Ovary (tissue), 9 donors: ENCODE data around the gene PLXNA3. TPM values are rescaled to one million over a fixed set of nuclear protein-coding genes. Genes with fewer than 3 reads are reported as not detected.

Source experiments
- DNase-seq, 5 donors: peaks; one replicate each; pipeline ENCODE4 v3.0.0-alpha.2; 2019 to 2020
- H3K27ac ChIP-seq, 2 donors: fragments of 200-600 bp; one replicate each; pipeline versions ENCODE4 v1.5.1 to v1.8.0; 2019 to 2022
- H3K27me3 ChIP-seq: fragments of 200-600 bp; one replicate; pipeline ENCODE4 v1.8.0; 2022
- H3K36me3 ChIP-seq: fragments of 200-600 bp; sonication (generic); one replicate; pipeline ENCODE4 v1.5.1; 2019
- H3K4me1 ChIP-seq: one replicate; pipeline ENCODE4 v1.8.1; 2013; ENCODE audit warnings: mild to moderate bottlenecking, moderate library complexity; ENCODE audit not compliant: insufficient read depth
- H3K4me3 ChIP-seq: fragments of 200-600 bp; sonication (generic); one replicate; pipeline ENCODE4 v1.5.1; 2017
- H3K9me3 ChIP-seq, 2 donors: fragments of 200-600 bp in 1 of 2; sonication (generic) in 1 of 2; one replicate each; pipeline versions ENCODE4 v1.5.1 to v1.8.1; 2013 to 2019; ENCODE audit warnings: mild to moderate bottlenecking in 1 of 2, moderate library complexity in 1 of 2
- EP300 ChIP-seq: sonication (generic); formaldehyde crosslinking; IDR thresholded peaks from one replicate; pipeline ENCODE4 v1.6.1; 2017; ENCODE audit warnings: antibody characterized with exemption
- POLR2A ChIP-seq: fragments of 450-650 bp; IDR thresholded peaks from one replicate; pipeline ENCODE4 v1.6.1; 2017; ENCODE audit warnings: antibody characterized with exemption, mild to moderate bottlenecking, moderate library complexity
- WGBS, 3 donors: extraction: QIAGEN DNeasy Blood & Tissue Kit in 1 of 3; methylation state at CpG; one replicate each; pipeline versions ENCODE4 v1.1.5 to v1.1.7; 2013 to 2017; 5-methylcytosine and 5-hydroxymethylcytosine counted together
- intact Hi-C, 4 donors: fragments of 100-400 bp; cut with DNase I; formaldehyde crosslinking; loops; one replicate each; pipeline versions ENCODE4 v1.11.0 to v1.15.1; 2022 to 2023
- polyA plus RNA-seq, 2 donors: library from polyadenylated mRNA; stranded (reverse); fragments of 200-250 nt in 1 of 2; fragments of 350-450 nt in 1 of 2; fragmentation: Illumina TruSeq in 1 of 2; extraction: RNeasy Lipid Tissue Mini Kit (QIAGEN cat#74804) in 1 of 2; gene quantifications; one replicate each; pipeline ENCODE4 v1.2.3, GENCODE V29; 2013 to 2014
- total RNA-seq, 7 donors: library from RNA; depleted of rRNA in 2 of 7; stranded (reverse); fragments of >200 nt in 2 of 7; fragmentation: NEBNext Ultra II Directional in 3 of 7; extraction: Animal tissue kit (Norgen Biotek cat#: 25700) in 3 of 7; gene quantifications; one replicate each; pipeline versions ENCODE4 v1.1.0 to v1.2.4, GENCODE V29; 2016 to 2023
- TF ChIP-seq, protein P1 (sequence below), 3 donors: fragments of 450-650 bp in 2 of 3; fragments of 200-600 bp in 1 of 3; IDR thresholded peaks; one replicate each; pipeline versions ENCODE4 v1.5.1 to v1.8.0; 2016 to 2022; ENCODE audit warnings: antibody characterized with exemption in 3 of 3, mild to moderate bottlenecking in 1 of 3
- donor health status: DM: no; HTN: no; CAD: no; lungs with moderate emphysema.
- donor health status: DM: no; HTN: no; CAD: no.
- donor health status: Bipolar disorder and iron deficiency.
- donor health status: DM: yes; HTN: yes; CAD: no.
- donor health status: DM: no; HTN: no; CAD: no.
- donor health status: DM: yes; HTN: yes; CAD: no.

The PLXNA3 gene
- total and polyA plus RNA-seq, 9 donors, result 9.5 to 118 (median 43.2) TPM

DNA sequence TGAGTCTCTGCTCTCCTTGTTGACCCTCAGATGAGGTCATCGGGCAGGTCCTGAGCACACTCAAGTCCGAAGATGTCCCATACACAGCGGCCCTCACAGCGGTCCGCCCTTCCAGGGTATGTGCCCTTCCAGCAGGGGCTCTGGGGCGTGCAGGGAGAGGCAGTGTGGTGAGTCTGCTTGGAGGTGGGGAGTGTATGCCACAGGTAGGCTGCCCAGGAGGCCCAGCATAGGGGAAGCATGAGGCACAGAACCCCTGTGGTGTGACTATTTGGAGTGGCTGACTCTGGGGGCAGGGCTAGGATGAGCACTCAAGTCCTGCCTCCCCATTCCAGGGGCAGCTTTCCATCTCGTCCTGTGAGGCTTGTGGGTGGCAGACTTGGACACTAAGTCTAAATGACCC is 24.5 kb upstream of the PLXNA3 start:
- intact Hi-C loops, result no loop called here
- Histone ChIP-seq H3K27ac (no peak overlapping the region), H3K36me3 (no peaks in the 10 kb centered on the region), H3K27me3 (no peaks in the 10 kb centered on the region), H3K9me3 (no peaks in the 10 kb centered on the region), H3K4me1 (peaks cover 6% of the 10 kb centered on the region), H3K4me3 (no peak overlapping the region)
- WGBS, 3 donors, result 78 to 86% (median 80%) methylated on average over 7 of the region's 7 CpGs
- no peak for TF ChIP-seq EP300
- no peak for TF ChIP-seq POLR2A
- TF ChIP-seq, protein P1, sequence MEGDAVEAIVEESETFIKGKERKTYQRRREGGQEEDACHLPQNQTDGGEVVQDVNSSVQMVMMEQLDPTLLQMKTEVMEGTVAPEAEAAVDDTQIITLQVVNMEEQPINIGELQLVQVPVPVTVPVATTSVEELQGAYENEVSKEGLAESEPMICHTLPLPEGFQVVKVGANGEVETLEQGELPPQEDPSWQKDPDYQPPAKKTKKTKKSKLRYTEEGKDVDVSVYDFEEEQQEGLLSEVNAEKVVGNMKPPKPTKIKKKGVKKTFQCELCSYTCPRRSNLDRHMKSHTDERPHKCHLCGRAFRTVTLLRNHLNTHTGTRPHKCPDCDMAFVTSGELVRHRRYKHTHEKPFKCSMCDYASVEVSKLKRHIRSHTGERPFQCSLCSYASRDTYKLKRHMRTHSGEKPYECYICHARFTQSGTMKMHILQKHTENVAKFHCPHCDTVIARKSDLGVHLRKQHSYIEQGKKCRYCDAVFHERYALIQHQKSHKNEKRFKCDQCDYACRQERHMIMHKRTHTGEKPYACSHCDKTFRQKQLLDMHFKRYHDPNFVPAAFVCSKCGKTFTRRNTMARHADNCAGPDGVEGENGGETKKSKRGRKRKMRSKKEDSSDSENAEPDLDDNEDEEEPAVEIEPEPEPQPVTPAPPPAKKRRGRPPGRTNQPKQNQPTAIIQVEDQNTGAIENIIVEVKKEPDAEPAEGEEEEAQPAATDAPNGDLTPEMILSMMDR (IDR thresholded peaks at IDR 0.05), result no peak
- DNase-seq, result no peak

DNA sequence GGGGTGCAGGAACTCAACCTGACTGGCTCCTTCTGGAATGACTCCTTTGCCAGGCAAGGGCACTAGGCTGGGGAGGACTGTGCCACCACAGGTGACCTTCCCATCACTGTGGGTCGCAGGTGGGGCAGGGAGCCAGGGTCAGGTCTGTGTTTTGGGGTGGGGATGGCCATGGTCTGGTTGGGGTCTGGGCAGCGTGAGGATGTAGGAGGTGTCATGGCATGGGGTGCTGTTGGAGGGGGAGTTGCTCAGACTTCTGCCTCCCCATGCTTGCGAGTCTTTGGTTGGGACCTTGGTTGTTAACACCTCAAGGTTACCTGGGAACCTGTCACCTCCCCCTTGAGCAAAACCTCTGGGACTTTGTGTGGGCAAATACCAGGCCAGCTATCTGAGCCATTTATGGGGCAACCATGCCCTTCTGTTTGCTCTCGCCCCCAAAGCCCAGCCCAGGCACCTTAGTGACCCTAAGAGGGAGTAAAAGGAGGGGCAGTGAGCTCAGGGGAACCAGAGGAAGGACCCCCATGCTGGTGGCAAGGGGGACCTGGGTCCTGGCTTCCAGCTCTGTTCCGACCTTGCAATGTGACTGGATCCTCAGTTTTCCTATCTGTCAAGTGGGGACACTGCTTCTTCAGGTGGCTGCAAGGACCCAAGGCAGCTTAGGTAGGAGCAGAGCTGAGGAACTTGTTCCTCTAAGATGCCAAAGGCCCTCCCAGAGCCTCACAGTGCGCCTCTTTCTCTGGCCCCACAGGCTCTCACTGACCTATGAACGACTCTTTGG is 23.5 kb upstream of the PLXNA3 start:
- intact Hi-C loops, result no loop called here
- no peak overlapping the region for H3K4me3 ChIP-seq
- H3K27ac ChIP-seq, result no peak overlapping the region
- H3K27me3 ChIP-seq, result no peaks in the 10 kb centered on the region
- H3K9me3 ChIP-seq, result no peaks in the 10 kb centered on the region
- peaks cover 6% of the 10 kb centered on the region for H3K4me1 ChIP-seq
- TF ChIP-seq, protein P1 (IDR thresholded peaks at IDR 0.05), result no peak
- no peak for TF ChIP-seq EP300
- no peak for TF ChIP-seq POLR2A
- 73 to 80% (median 77%) methylated on average over 7 of the region's 7 CpGs for WGBS, 3 donors
- DNase-seq, result no peak
- no peaks in the 10 kb centered on the region for H3K36me3 ChIP-seq

DNA sequence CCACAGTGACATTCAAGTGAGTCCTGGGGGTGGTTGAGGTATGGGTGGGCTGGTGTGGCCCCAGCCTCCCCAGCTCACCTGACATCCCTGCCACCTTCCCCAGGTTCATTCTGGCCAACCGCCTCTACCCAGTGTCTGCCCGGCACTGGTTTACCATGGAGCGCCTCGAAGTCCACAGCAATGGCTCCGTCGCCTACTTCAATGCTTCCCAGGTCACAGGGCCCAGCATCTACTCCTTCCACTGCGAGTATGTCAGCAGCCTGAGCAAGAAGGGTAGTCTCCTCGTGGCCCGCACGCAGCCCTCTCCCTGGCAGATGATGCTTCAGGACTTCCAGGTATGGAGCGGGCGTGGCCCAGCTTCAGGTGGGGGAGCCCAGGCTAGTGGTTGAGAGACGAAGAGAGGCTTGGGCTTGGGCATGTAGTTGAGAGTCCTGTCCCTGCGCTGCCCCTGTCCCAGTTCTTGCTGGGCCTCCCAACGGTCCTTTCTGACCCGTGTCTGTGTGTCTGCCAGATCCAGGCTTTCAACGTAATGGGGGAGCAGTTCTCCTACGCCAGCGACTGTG is 22.8 kb upstream of the PLXNA3 start:
- no peak for TF ChIP-seq EP300
- no peak for TF ChIP-seq POLR2A
- TF ChIP-seq, protein P1 (IDR thresholded peaks at IDR 0.05), result no peak
- Histone ChIP-seq H3K4me1 (peaks cover 6% of the 10 kb centered on the region), H3K4me3 (no peak overlapping the region), H3K27me3 (no peaks in the 10 kb centered on the region), H3K9me3 (no peaks in the 10 kb centered on the region), H3K27ac (no peak overlapping the region), H3K36me3 (no peaks in the 10 kb centered on the region)
- intact Hi-C loops, result no loop called here
- 87 to 94% (median 89%) methylated on average over 19 of the region's 19 CpGs for WGBS, 3 donors
- no peak for DNase-seq

DNA sequence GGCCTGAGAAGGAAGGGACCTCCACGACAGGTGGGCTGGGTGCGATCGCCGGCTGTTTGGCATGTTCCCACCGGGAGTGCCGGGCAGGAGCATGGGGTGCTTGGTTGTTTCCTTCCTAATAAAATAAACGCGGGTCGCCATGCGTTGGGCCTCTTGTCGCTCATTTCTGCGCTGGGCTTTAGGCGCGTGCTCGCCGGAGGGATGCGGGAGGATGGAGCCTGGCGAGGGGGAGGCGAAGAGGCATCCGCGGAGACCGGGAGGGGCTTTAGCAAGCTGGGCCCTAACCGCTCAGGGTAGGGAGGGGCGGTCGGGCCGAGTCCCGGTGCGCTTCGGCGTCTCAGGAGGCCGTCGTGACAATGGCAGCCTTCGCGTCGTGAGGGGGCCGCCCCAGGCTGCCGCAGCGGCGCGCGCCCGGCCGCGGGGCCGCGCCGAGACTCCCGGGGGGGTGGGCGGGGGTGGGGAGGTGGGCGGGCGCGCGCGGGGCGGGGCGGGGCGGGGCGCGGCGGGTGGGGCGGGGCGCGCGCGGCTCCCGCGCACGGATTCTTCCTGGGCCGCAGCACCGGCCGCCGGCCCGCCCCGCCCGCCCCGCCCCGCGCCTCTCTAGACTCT is 21.6 kb upstream of the PLXNA3 start:
- peaks cover 6% of the 10 kb centered on the region for H3K4me1 ChIP-seq
- peak overlapping the region; percentile 88 to 91 for H3K27ac ChIP-seq
- H3K27me3 ChIP-seq, result no peaks in the 10 kb centered on the region
- TF ChIP-seq, protein P1 (IDR thresholded peaks at IDR 0.05), result no peak
- no peak for TF ChIP-seq POLR2A
- TF ChIP-seq EP300, result no peak
- intact Hi-C loops, result no loop called here
- H3K4me3 ChIP-seq, result peak overlapping the region; percentile 64
- DNase-seq, result peak in 4 of 5 donors; percentile 35 to 62 (median 56)
- WGBS, 3 donors, result 26 to 36% (median 33%) methylated on average over 35 to 64 of the region's 78 CpGs
- no peaks in the 10 kb centered on the region for H3K9me3 ChIP-seq
- H3K36me3 ChIP-seq, result no peaks in the 10 kb centered on the region
